Ovary (tissue), 9 donors: Measurements from ENCODE around the gene AURKB. TPM values are rescaled to one million over a fixed set of nuclear protein-coding genes. Genes with fewer than 3 reads are reported as not detected.

Experiments
- microRNA counts: library from miRNA; unstranded; fragments of <30 nt; microRNA quantifications from one replicate; lab custom pipeline; 2016
- microRNA-seq, 3 donors: library from miRNA; unstranded; fragments of <30 nt; microRNA quantifications; one replicate each; pipeline versions ENCODE4 to v1.2.0, GENCODE V29; 2019 to 2020
- polyA plus RNA-seq, 2 donors: library from polyadenylated mRNA; stranded (reverse); fragments of 200-250 nt in 1 of 2; fragments of 350-450 nt in 1 of 2; fragmentation: Illumina TruSeq in 1 of 2; extraction: RNeasy Lipid Tissue Mini Kit (QIAGEN cat#74804) in 1 of 2; gene quantifications; one replicate each; pipeline ENCODE4 v1.2.3, GENCODE V29; 2013 to 2014
- total RNA-seq, 7 donors: library from RNA; depleted of rRNA in 2 of 7; stranded (reverse); fragments of >200 nt in 2 of 7; fragmentation: NEBNext Ultra II Directional in 3 of 7; extraction: Animal tissue kit (Norgen Biotek cat#: 25700) in 3 of 7; gene quantifications; one replicate each; pipeline versions ENCODE4 v1.1.0 to v1.2.4, GENCODE V29; 2016 to 2023
- donor health status: DM: no; HTN: no; CAD: no; lungs with moderate emphysema.
- donor health status: DM: no; HTN: no; CAD: no.
- donor health status: Bipolar disorder and iron deficiency.
- donor health status: DM: yes; HTN: yes; CAD: no.
- donor health status: DM: no; HTN: no; CAD: no.
- donor health status: DM: yes; HTN: yes; CAD: no.

AURKB gene
- total and polyA plus RNA-seq, 9 donors = 0.68 to 1.7 (median 1.1) TPM; not detected in 3

MicroRNA genes within 50 kb of the gene (microRNA counts, 767-probe panel; counts per million panel counts)
- 530 counts per million, percentile 78 among the panel's probes with 10 or more counts for microRNA hsa-miR-4521 (lab: Ali Mortazavi, UCI)

Small RNA genes within 50 kb of the gene (microRNA-seq; reads per million reads assigned to microRNA genes)
- gene MIR4521 = 0 to 0.95 (median 0.18) reads per million in 3 donors

Other genes with a start within 250 kb of the AURKB start
- gene GUCY2D, start 208.0 kb downstream of the AURKB start, total RNA-seq = under 1 TPM in 2 of 7 donors, not detected in 5; 0.05 to 0.42 TPM
- under 1 TPM in 1 of 2 donors, not detected in 1; 0.10 TPM for gene GUCY2D, start 208.0 kb downstream of the AURKB start, polyA plus RNA-seq
- 10 to 100 TPM in 1 of 7 donors, 1 to 10 TPM in 1, under 1 TPM in 4, not detected in 1; 0.23 to 14.9 (median 0.78) TPM for gene ALOX15B, start 171.5 kb downstream of the AURKB start, total RNA-seq
- gene ALOX15B, start 171.5 kb downstream of the AURKB start, polyA plus RNA-seq = under 1 TPM; 0.25 to 0.88 TPM
- under 1 TPM in 1 of 7 donors, not detected in 6; 0.70 TPM for gene ALOX12B, start 122.9 kb downstream of the AURKB start, total RNA-seq
- not detected for gene ALOX12B, start 122.9 kb downstream of the AURKB start, polyA plus RNA-seq
- gene ALOXE3, start 92.1 kb downstream of the AURKB start, total RNA-seq = not detected
- gene ALOXE3, start 92.1 kb downstream of the AURKB start, polyA plus RNA-seq = under 1 TPM in 1 of 2 donors, not detected in 1; 0.07 TPM
- under 1 TPM in 6 of 7 donors, not detected in 1; 0.11 to 0.97 (median 0.81) TPM for gene HES7, start 86.5 kb downstream of the AURKB start, total RNA-seq
- under 1 TPM in 1 of 2 donors, not detected in 1; 0.25 TPM for gene HES7, start 86.5 kb downstream of the AURKB start, polyA plus RNA-seq
- gene PER1, start 58.2 kb downstream of the AURKB start, total RNA-seq = 100 to 1,000 TPM in 6 of 7 donors, 10 to 100 TPM in 1; 74.9 to 394 (median 165) TPM
- gene PER1, start 58.2 kb downstream of the AURKB start, polyA plus RNA-seq = 100 to 1,000 TPM in 1 of 2 donors, 10 to 100 TPM in 1; 12.8 to 164 TPM
- gene VAMP2, start 47.6 kb downstream of the AURKB start, total RNA-seq = 100 to 1,000 TPM in 4 of 7 donors, 10 to 100 TPM in 3; 35.5 to 147 (median 118) TPM
- 100 to 1,000 TPM in 1 of 2 donors, 10 to 100 TPM in 1; 99.2 to 233 TPM for gene VAMP2, start 47.6 kb downstream of the AURKB start, polyA plus RNA-seq
- 10 to 100 TPM in 5 of 7 donors, 1 to 10 TPM in 2; 7.5 to 57.6 (median 16.1) TPM for gene TMEM107, start 34.2 kb downstream of the AURKB start, total RNA-seq
- gene TMEM107, start 34.2 kb downstream of the AURKB start, polyA plus RNA-seq = 10 to 100 TPM in 1 of 2 donors, 1 to 10 TPM in 1; 8.2 to 10.3 TPM
- gene BORCS6, start 20.4 kb downstream of the AURKB start, total RNA-seq = 1 to 10 TPM; 5.5 to 7.2 (median 6.7) TPM
- gene BORCS6, start 20.4 kb downstream of the AURKB start, polyA plus RNA-seq = 1 to 10 TPM; 1.3 to 7.2 TPM
- gene CTC1, start 37.5 kb upstream of the AURKB start, total RNA-seq = 10 to 100 TPM; 28.3 to 60.0 (median 48.7) TPM
- gene CTC1, start 37.5 kb upstream of the AURKB start, polyA plus RNA-seq = 10 to 100 TPM; 18.4 to 33.4 TPM
- 10 to 100 TPM in 6 of 7 donors, 1 to 10 TPM in 1; 6.6 to 69.9 (median 35.3) TPM for gene PFAS, start 38.7 kb upstream of the AURKB start, total RNA-seq
- gene PFAS, start 38.7 kb upstream of the AURKB start, polyA plus RNA-seq = 10 to 100 TPM in 1 of 2 donors, 1 to 10 TPM in 1; 8.4 to 11.0 TPM
- gene RANGRF, start 78.1 kb upstream of the AURKB start, total RNA-seq = 10 to 100 TPM; 14.5 to 37.8 (median 28.0) TPM
- gene RANGRF, start 78.1 kb upstream of the AURKB start, polyA plus RNA-seq = 10 to 100 TPM; 30.1 to 48.3 TPM
- gene SLC25A35, start 84.8 kb upstream of the AURKB start, total RNA-seq = 1 to 10 TPM in 6 of 7 donors, under 1 TPM in 1; 0.72 to 6.4 (median 1.8) TPM
- gene SLC25A35, start 84.8 kb upstream of the AURKB start, polyA plus RNA-seq = 1 to 10 TPM; 2.5 to 3.6 TPM
- gene ARHGEF15, start 99.7 kb upstream of the AURKB start, total RNA-seq = 10 to 100 TPM in 1 of 7 donors, 1 to 10 TPM in 6; 1.7 to 11.3 (median 3.6) TPM
- 1 to 10 TPM; 4.9 to 9.8 TPM for gene ARHGEF15, start 99.7 kb upstream of the AURKB start, polyA plus RNA-seq
- gene ODF4, start 129.3 kb upstream of the AURKB start, total RNA-seq = not detected
- not detected for gene ODF4, start 129.3 kb upstream of the AURKB start, polyA plus RNA-seq
- gene RPL26, start 172.6 kb upstream of the AURKB start, total RNA-seq = over 10,000 TPM in 1 of 7 donors, 1,000 to 10,000 TPM in 6; 2,824 to 11,226 (median 3,297) TPM
- 1,000 to 10,000 TPM; 5,564 to 8,248 TPM for gene RPL26, start 172.6 kb upstream of the AURKB start, polyA plus RNA-seq
- gene RNF222, start 187.3 kb upstream of the AURKB start, total RNA-seq = not detected
- not detected for gene RNF222, start 187.3 kb upstream of the AURKB start, polyA plus RNA-seq
- gene NDEL1, start 225.3 kb upstream of the AURKB start, total RNA-seq = 10 to 100 TPM; 57.1 to 86.5 (median 63.2) TPM
- gene NDEL1, start 225.3 kb upstream of the AURKB start, polyA plus RNA-seq = 10 to 100 TPM; 36.7 to 71.3 TPM